Esophagus squamous epithelium (tissue), 4 donors: ENCODE measurements around the gene BANF1.

ENCODE experiments used
- CTCF ChIP-seq, 6 experiments: fragments of 450-650 bp in 4 of 6; fragments of 200-600 bp in 2 of 6; sonication (generic) in 2 of 6; IDR thresholded peaks; one replicate each; pipeline ENCODE4 v1.5.1; 2016 to 2019; ENCODE audit warnings: antibody characterized with exemption in 6 of 6, mild to moderate bottlenecking in 4 of 6, moderate library complexity in 4 of 6
- POLR2A ChIP-seq, 4 donors: fragments of 450-650 bp; IDR thresholded peaks; one replicate each; pipeline ENCODE4 v1.6.1; 2017; ENCODE audit warnings: antibody characterized with exemption in 4 of 4, mild to moderate bottlenecking in 4 of 4, moderate library complexity in 3 of 4

GRCh38 chr11:66014804-66015453, 12.6 kb downstream of the BANF1 start:
- TF ChIP-seq CTCF (IDR thresholded peaks at IDR 0.05) (no peak), POLR2A (IDR thresholded peaks at IDR 0.05) (no peak)
